ENCODE data around the gene COG7. TPM values are rescaled to one million over a fixed set of nuclear protein-coding genes. Genes with fewer than 3 reads are reported as not detected.
A peak's percentile ranks its signal among the peaks of the same experiment; 100 is the strongest.
"Not testable (repeated sequence)": the region's sequence is repeated elsewhere in the genome, so short reads cannot be mapped to it uniquely, and the experiment has no call there.

Gene COG7
- total RNA-seq, 1 donor from 2014 or later = 21.4 TPM

- Histone ChIP-seq H3K27ac (peak overlapping the region; percentile 73), H3K9me3 (no peaks in the 10 kb centered on the region), H3K36me3 (peaks cover 0 to 42% of the 10 kb centered on the region in 2 donors), H3K4me1 (peaks cover 12% of the 10 kb centered on the region), H3K4me3 (no peak overlapping the region), H3K27me3 (no peaks in the 10 kb centered on the region)
- TF ChIP-seq POLR2A (IDR thresholded peaks at IDR 0.05) (no peak), CTCF (IDR thresholded peaks at IDR 0.05) (no peak), POLR2AphosphoS5 (IDR thresholded peaks at IDR 0.05; ENCODE audit: insufficient read depth in 1 of 2, low read depth in 1 of 2) (no peak)
- intact Hi-C loops (cut with DNase I) = no loop called here
- DNase-seq (ENCODE audit: extremely low spot score in 2 of 2) = no peak
These were observed 61.4 kb downstream of the COG7 start for GRCh38 chr16:23391381-23392222.

- H3K9me3 ChIP-seq; DNase-seq (ENCODE audit: extremely low spot score in 2 of 2); H3K4me3 ChIP-seq; H3K27me3 ChIP-seq; intact Hi-C loops (cut with DNase I): not testable (repeated sequence)
- Histone ChIP-seq H3K27ac (peak overlapping the region; percentile 49), H3K36me3 (peaks cover 0 to 40% of the 10 kb centered on the region in 2 donors), H3K4me1 (peaks cover 12% of the 10 kb centered on the region)
These were observed 63.1 kb downstream of the COG7 start for GRCh38 chr16:23389936-23390335.

- TF ChIP-seq POLR2AphosphoS5 (IDR thresholded peaks at IDR 0.05; ENCODE audit: insufficient read depth in 1 of 2, low read depth in 1 of 2) (no peak), CTCF (IDR thresholded peaks at IDR 0.05) (no peak), POLR2A (IDR thresholded peaks at IDR 0.05) (no peak)
- peaks cover 12% of the 10 kb centered on the region for H3K4me1 ChIP-seq
These were observed 63.8 kb downstream of the COG7 start for GRCh38 chr16:23389201-23389600.

GRCh38 chr16:23388786-23389185 lies 64.2 kb downstream of the COG7 start:
- H3K4me1 ChIP-seq = peaks cover 12% of the 10 kb centered on the region
- no peak for DNase-seq (ENCODE audit: extremely low spot score in 2 of 2)

More at GRCh38 chr16:23389201-23389600, 63.8 kb downstream of the COG7 start:
- intact Hi-C loops (cut with DNase I) = no loop called here
- no peaks in the 10 kb centered on the region for H3K27me3 ChIP-seq
- H3K36me3 ChIP-seq = peaks cover 0 to 37% of the 10 kb centered on the region in 2 donors
- DNase-seq (ENCODE audit: extremely low spot score in 2 of 2) = no peak
- no peak overlapping the region for H3K4me3 ChIP-seq
- no peak overlapping the region for H3K27ac ChIP-seq
- no peaks in the 10 kb centered on the region for H3K9me3 ChIP-seq

GRCh38 chr16:23387666-23388065 lies 65.3 kb downstream of the COG7 start:
- peaks cover 0 to 31% of the 10 kb centered on the region in 2 donors for H3K36me3 ChIP-seq
- peaks cover 12% of the 10 kb centered on the region for H3K4me1 ChIP-seq

More at GRCh38 chr16:23388786-23389185, 64.2 kb downstream of the COG7 start:
- H3K27me3 ChIP-seq = no peaks in the 10 kb centered on the region
- no peak overlapping the region for H3K27ac ChIP-seq
- intact Hi-C loops (cut with DNase I) = no loop called here
- H3K36me3 ChIP-seq = peaks cover 0 to 37% of the 10 kb centered on the region in 2 donors
- no peak overlapping the region for H3K4me3 ChIP-seq
- TF ChIP-seq POLR2AphosphoS5 (IDR thresholded peaks at IDR 0.05; ENCODE audit: insufficient read depth in 1 of 2, low read depth in 1 of 2) (no peak), POLR2A (IDR thresholded peaks at IDR 0.05) (no peak), CTCF (IDR thresholded peaks at IDR 0.05) (no peak)
- no peaks in the 10 kb centered on the region for H3K9me3 ChIP-seq

More at GRCh38 chr16:23387666-23388065, 65.3 kb downstream of the COG7 start:
- TF ChIP-seq POLR2AphosphoS5 (IDR thresholded peaks at IDR 0.05; ENCODE audit: insufficient read depth in 1 of 2, low read depth in 1 of 2) (no peak), CTCF (IDR thresholded peaks at IDR 0.05) (no peak), POLR2A (IDR thresholded peaks at IDR 0.05) (no peak)
- no peaks in the 10 kb centered on the region for H3K9me3 ChIP-seq
- no peak overlapping the region for H3K4me3 ChIP-seq
- no peaks in the 10 kb centered on the region for H3K27me3 ChIP-seq
- intact Hi-C loops (cut with DNase I) = no loop called here
- no peak overlapping the region for H3K27ac ChIP-seq
- DNase-seq (ENCODE audit: extremely low spot score in 2 of 2) = no peak

Measured in vagina (tissue), 2 donors.